Measurements from ENCODE around the gene SPINK8.
"Not testable (repeated sequence)": the region's sequence is repeated elsewhere in the genome, so short reads cannot be mapped to it uniquely, and the experiment has no call there.

SPINK8 gene

DNA sequence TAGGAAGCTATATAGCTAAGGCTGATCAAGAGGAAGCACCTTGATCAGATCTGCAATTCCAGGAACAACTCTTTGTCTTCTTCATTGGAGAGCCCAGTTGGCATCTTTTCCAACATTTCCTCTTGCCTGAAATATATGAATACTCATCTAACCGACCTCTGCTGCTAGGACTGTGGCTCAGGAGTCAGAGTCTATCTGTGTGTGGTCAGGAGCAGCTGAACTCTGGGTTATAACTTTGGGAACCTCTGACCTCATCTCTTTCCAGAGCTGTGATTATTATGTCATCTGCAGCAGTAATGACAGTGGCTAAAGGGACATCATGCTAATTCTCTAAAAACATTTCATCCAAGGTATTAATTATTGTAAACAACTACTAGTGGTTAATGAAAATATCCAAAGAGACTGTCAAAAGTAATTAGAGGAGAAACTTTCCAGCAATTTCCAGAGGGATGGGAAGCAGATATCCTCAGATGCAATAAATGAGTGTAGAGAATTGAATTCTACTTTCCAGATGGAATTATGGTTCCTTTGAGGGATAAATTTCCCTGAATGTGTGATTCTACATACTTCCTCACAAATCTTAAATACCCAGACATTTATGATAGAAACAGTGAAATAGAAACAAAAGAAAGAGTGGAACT is 11.5 kb upstream of the SPINK8 start:
- no peaks in the 10 kb centered on the region for H3K4me1 Mint-ChIP-seq (ENCODE audit: low read depth)
- H3K36me3 Mint-ChIP-seq, result no peaks in the 10 kb centered on the region
- no peaks in the 10 kb centered on the region for H3K27me3 Mint-ChIP-seq
- H3K4me3 Mint-ChIP-seq, result no peak overlapping the region
- no peak overlapping the region for H3K27ac Mint-ChIP-seq
- no peaks in the 10 kb centered on the region for H3K9me3 Mint-ChIP-seq (ENCODE audit: low read depth)

DNA sequence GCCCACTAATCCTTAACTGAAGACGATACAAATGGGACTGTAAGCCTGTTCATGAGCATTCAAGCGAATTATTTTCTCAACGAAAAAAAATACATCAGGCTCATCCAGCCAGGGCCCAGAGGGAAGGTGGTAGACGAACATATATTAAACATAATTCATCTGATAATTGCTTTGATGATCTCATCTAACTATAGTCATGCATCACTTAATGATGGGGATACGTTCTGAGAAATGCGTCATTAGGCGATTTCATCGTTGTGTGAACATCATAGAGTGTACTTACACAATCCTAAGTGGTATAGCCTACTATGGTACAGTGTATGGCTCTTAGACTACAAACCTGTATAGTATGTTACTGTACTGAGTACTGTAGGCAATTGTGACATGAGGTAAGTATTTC is 10.0 kb upstream of the SPINK8 start:
- H3K9me3 Mint-ChIP-seq (ENCODE audit: low read depth), result no peaks in the 10 kb centered on the region
- H3K27me3 Mint-ChIP-seq, result no peaks in the 10 kb centered on the region
- no peak overlapping the region for H3K4me3 Mint-ChIP-seq
- H3K27ac Mint-ChIP-seq, result no peak overlapping the region
- H3K4me1 Mint-ChIP-seq (ENCODE audit: low read depth), result peaks cover 4% of the 10 kb centered on the region
- no peaks in the 10 kb centered on the region for H3K36me3 Mint-ChIP-seq

DNA sequence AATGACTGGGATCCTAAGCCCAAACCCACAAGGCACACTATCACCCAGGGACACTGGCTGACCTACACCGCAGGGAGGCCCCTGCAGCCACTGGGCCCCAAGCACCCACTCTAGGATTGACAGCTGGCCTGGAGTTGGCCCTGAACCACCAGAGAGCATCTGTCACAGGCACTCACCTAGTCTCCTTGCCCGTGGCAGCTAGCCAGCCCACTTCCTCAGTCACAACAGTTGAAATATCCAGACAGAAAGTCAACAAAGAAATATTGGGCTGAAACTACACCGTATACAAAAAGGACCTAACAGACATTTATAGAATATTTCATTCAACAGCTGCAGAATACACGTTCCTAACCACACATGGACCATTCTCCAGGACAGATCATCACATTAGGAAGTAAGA is 5.2 kb upstream of the SPINK8 start:
- no peaks in the 10 kb centered on the region for H3K9me3 Mint-ChIP-seq (ENCODE audit: low read depth)
- H3K4me1 Mint-ChIP-seq (ENCODE audit: low read depth), result peaks cover 4% of the 10 kb centered on the region
- H3K4me3 Mint-ChIP-seq, result no peak overlapping the region
- no peak overlapping the region for H3K27ac Mint-ChIP-seq
- H3K36me3 Mint-ChIP-seq, result no peaks in the 10 kb centered on the region
- peaks cover 5% of the 10 kb centered on the region for H3K27me3 Mint-ChIP-seq

DNA sequence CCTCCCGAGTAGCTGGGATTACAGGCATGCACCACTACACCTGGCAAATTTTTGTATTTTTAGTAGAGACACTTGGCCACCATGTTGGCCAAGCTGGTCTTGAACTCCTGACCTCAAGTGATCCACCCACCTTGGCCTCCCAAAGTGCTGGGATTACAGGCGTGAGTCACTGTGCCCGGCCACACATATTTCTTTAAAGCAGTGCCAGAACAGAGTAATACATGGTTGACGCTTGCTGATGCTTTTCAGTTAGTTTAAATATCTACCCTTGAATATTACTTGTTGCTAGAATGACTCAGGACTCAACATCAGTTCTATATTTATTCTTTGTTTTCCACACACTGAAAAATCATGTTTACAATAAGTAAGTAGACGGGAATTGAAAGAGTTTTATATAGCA is 4.1 kb upstream of the SPINK8 start:
- not testable (repeated sequence) for H3K9me3 Mint-ChIP-seq (ENCODE audit: low read depth); H3K4me3 Mint-ChIP-seq; H3K36me3 Mint-ChIP-seq; H3K27ac Mint-ChIP-seq; H3K4me1 Mint-ChIP-seq (ENCODE audit: low read depth); H3K27me3 Mint-ChIP-seq

DNA sequence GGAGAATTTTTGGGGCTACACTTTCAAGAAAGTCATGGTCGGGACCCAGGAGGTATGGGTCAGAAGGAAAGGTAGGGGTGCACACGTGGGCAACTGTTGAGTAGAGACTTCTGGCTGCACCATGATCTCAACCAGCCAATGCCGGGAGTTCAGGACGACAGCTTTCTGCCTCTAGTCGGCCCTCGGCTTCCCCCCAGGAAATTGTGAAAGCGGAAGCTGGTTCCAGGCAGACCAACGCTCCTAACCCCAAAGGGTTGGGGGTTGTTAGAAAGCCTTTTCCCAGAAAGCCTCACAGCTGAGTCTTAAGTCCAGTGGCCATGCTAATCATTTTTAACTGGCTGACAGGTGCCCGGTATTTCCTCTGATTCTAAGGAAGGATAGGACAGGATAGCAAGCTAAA is 1.8 kb upstream of the SPINK8 start:
- not testable (repeated sequence) for H3K27me3 Mint-ChIP-seq

DNA sequence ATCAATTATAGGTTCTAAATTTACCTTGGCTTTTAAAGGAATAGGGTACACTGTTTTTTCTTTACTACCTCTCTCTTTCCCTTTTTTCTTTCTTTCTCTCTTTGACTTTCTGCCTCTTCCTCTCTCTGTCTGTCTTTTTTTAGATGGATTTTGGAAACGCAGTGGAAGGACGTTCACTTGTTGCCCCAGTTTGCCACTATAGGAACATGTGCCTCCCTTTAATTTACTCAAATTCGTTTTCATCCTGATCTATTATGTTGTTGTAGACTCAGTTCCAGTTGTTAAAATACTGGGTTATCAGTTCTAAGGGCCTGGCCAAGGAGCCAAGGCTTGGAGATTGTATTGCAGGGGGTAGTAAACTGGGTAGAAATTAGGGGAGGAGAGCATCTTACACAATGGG is 1.1 kb upstream of the SPINK8 start:
- H3K36me3 Mint-ChIP-seq, result no peaks in the 10 kb centered on the region
- peaks cover 4% of the 10 kb centered on the region for H3K4me1 Mint-ChIP-seq (ENCODE audit: low read depth)
- peaks cover 6% of the 10 kb centered on the region for H3K27me3 Mint-ChIP-seq
- H3K4me3 Mint-ChIP-seq, result no peak overlapping the region
- H3K27ac Mint-ChIP-seq, result no peak overlapping the region
- no peaks in the 10 kb centered on the region for H3K9me3 Mint-ChIP-seq (ENCODE audit: low read depth)

More for the DNA sequence above, 1.8 kb upstream of the SPINK8 start:
- not testable (repeated sequence) for H3K4me3 Mint-ChIP-seq; H3K27ac Mint-ChIP-seq; H3K9me3 Mint-ChIP-seq (ENCODE audit: low read depth); H3K36me3 Mint-ChIP-seq; H3K4me1 Mint-ChIP-seq (ENCODE audit: low read depth)

DNA sequence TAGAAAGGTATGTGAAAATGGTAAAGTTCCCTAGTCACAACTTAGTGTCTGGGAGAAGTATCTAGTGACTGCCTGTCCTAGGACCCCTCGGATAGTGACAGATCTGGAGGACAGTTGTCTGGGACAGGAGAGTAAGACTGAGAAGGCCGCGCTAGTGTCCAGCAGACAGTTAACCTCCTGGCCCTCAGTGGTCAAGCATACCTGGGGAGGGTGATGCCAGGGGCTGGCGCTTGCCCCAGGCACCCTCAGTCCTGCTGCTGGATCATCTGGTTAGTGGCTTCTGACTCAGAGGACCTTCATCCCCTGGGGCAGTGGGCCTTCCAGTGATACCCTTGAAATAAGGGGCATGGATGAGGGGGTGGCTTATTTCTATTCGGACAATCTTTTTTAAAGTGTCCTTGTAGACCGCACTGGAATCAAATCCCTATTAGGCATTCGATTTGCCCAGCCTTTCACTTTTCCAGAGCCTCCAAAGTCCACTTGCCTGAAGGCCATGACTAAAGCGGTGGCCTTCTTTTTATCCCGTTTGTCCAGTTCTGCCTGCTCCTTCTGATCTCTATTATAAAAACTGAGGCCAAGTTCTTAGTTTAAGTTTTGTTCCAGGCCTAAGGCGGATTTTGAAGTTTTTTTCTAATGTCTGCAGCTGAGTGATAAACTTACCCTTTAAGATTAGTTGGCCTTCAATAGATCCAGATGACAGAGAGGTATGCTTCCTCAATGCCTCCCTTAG is 1.6 kb downstream of the SPINK8 start:
- not testable (repeated sequence) for H3K27ac Mint-ChIP-seq; H3K4me3 Mint-ChIP-seq; H3K4me1 Mint-ChIP-seq (ENCODE audit: low read depth); H3K9me3 Mint-ChIP-seq (ENCODE audit: low read depth); H3K27me3 Mint-ChIP-seq; H3K36me3 Mint-ChIP-seq

DNA sequence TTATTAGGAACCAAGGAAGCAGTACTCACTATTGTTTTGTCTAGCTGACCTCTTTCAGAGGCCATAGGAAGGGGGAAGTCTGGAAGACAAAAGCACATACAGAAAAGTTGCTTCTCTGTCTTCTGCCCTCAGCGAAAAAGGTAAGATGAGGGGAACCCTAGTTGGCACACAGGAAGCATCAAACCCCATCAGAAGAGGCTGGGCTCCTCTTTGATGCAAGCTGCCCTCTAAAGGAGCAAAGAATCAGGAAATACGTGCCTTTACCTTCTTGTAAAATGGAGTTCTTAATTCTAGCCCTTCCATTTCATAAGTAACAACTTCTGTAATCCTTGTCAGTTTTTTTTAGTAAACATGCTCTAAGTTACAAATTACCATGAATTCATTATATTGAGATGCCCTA is 12.5 kb downstream of the SPINK8 start:
- peaks cover 13% of the 10 kb centered on the region for H3K4me1 Mint-ChIP-seq (ENCODE audit: low read depth)
- peaks cover 3% of the 10 kb centered on the region for H3K36me3 Mint-ChIP-seq
- H3K9me3 Mint-ChIP-seq (ENCODE audit: low read depth), result peaks cover 11% of the 10 kb centered on the region
- peaks cover 1% of the 10 kb centered on the region for H3K27me3 Mint-ChIP-seq
- H3K4me3 Mint-ChIP-seq, result no peak overlapping the region
- H3K27ac Mint-ChIP-seq, result peak overlapping the region; percentile 46

DNA sequence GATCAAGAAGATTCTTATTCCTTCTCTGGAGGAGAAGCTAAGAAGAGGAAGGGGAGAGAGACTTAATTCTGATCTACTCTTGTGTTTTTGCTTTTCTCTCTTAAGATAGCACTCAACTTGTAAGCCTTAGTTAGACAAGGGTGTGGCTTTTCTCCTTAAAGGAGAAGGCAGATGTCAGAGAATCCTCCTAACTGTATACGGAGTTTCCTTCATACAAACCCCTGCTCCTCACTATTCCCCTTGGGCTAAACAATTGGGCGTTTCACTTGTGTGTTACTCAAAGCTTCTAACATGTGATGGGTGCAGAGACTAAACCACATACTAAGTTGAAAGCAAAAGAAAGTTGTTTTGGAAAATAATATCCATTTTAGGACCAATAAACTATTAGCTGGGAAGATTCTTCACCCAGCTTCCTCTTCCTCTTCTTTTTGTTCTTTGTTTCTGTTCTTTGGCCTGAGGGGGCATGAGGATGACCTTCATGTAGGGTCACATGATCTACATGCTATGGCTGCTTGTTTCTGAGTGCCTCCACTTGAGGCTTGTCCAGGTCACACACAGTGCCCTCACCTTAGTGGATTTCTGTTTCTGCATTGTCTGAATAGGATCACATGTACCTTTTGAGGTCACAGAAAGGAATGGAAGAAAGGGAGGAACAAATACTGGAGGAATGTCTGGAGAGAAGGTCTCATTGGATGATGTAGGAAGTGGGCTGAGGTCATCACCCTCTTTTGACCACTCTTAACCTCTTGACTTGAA is 14.6 kb downstream of the SPINK8 start:
- Mint-ChIP-seq H3K4me1 (ENCODE audit: low read depth) (peaks cover 13% of the 10 kb centered on the region), H3K4me3 (no peak overlapping the region), H3K27ac (no peak overlapping the region), H3K27me3 (peaks cover 1% of the 10 kb centered on the region), H3K9me3 (ENCODE audit: low read depth) (peaks cover 7% of the 10 kb centered on the region), H3K36me3 (peaks cover 6% of the 10 kb centered on the region)

DNA sequence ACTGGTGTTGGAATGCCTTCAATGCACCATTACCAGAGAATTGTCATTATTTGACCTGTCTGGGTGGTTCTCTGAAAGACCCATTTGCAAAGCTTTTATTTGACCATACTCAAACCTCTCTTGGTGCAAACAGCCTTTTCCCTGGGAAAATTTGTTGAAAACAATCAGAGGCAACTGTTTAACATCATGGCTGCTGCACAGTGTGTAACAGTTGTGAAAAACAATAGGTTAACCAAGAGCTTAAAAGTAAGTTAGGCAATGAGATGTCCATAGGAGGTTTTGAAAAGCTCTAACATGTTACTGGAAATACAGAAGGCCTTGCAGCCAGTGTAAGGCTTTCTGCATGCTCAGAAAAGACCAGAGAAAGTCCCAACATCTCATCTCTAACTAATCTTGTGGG is 18.9 kb downstream of the SPINK8 start:
- H3K36me3 Mint-ChIP-seq, result peaks cover 12% of the 10 kb centered on the region
- H3K4me1 Mint-ChIP-seq (ENCODE audit: low read depth), result no peaks in the 10 kb centered on the region
- H3K4me3 Mint-ChIP-seq, result no peak overlapping the region
- H3K27ac Mint-ChIP-seq, result no peak overlapping the region
- H3K27me3 Mint-ChIP-seq, result peaks cover 5% of the 10 kb centered on the region
- peaks cover 7% of the 10 kb centered on the region for H3K9me3 Mint-ChIP-seq (ENCODE audit: low read depth)

DNA sequence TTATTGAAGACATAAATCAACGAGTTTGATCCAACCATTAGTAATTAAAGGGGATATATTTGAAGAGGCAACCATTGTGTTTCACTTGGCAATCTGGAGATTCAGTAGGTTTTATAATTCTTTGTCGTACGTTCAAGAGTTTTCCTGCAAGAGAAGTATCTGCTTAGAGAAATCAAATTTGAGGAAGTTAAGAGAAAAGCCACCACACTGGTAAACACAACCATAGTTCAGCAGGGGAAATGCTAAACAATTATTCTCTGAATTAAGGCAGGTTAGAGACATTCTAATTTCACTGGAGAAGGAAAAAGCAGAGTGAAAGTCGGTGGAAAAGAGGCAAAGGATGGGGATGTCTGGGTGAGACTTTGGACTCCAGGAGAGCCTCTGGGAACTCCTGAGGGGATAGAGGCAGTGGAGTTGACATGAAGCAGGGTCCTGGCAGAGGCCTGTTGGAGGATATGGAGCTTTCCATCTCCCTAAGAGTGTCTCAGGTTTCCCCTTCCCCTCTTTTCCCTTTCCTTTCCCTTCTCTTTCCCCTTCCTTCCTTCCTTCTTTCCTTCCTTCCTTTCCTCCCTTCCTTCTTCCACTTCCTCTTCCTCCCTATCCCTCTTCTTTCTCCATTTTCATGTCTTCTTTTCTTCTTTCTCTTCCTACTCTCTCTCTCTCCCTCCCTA is 26.5 kb downstream of the SPINK8 start:
- H3K27me3 Mint-ChIP-seq, result peaks cover 12% of the 10 kb centered on the region
- no peak overlapping the region for H3K4me3 Mint-ChIP-seq
- peaks cover 3% of the 10 kb centered on the region for H3K36me3 Mint-ChIP-seq
- peaks cover 5% of the 10 kb centered on the region for H3K4me1 Mint-ChIP-seq (ENCODE audit: low read depth)
- H3K27ac Mint-ChIP-seq, result no peak overlapping the region
- H3K9me3 Mint-ChIP-seq (ENCODE audit: low read depth), result no peaks in the 10 kb centered on the region

DNA sequence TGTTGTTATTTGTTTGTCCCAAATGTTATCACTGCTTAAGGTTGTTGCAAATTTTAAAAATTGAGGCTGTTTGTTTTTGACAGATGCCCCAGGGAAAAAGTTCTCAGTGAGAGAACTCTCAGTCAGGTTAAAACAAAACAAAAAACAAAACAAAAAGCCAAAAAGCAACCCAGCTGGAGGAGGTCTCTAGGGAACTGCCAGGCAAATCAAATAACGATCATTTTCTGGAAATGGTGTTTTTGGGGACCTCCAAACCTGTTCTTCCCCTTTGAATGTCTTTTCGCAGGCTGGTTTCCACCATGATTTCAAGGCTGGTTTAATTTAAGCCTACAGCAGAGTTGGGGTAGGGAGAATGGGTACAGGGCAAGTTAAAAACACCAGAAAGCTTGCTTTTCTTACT is 27.2 kb downstream of the SPINK8 start:
- Mint-ChIP-seq H3K4me1 (ENCODE audit: low read depth) (peaks cover 9% of the 10 kb centered on the region), H3K36me3 (peaks cover 3% of the 10 kb centered on the region), H3K9me3 (ENCODE audit: low read depth) (no peaks in the 10 kb centered on the region), H3K27me3 (peaks cover 12% of the 10 kb centered on the region), H3K27ac (no peak overlapping the region), H3K4me3 (no peak overlapping the region)

DNA sequence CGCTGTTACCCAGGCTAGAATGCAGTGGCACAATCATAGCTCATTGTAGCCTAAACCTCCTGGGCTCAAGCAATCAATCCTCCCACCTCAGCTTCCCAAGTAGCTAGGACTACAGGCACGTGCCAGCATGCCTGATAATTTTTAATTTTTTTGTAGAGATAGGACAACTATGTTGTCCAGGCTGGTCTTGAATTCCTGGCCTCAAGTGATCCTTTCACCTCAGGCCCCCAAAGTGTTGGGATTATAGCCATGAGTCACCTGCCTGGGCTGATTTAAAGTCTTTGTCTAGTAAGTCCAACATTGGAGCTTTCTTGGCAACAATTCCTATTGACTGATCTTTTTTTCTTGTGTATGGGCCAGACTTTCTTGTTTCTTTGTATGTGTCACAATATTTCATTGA is 28.1 kb downstream of the SPINK8 start:
- peaks cover 11% of the 10 kb centered on the region for H3K4me1 Mint-ChIP-seq (ENCODE audit: low read depth)
- no peak overlapping the region for H3K27ac Mint-ChIP-seq

DNA sequence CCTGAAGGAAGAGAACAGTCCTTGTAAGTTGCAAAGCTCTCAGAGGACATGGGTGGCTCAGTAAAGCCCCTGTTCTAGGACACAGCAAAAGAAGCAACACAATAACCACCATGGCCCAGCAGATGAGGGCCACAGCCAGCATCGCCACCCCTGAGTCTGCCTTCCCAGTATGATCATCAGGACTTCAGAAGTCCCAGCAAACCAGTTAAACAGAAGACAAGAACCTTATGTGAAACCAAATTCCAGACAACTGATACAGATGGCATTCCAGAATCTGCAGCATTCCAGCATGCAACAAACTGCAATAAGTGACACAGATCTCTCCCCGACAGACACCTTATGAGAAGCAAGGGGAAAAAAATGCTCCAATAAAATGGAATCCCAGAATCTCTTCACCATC is 30.4 kb downstream of the SPINK8 start:
- Mint-ChIP-seq H3K4me3 (peak overlapping the region; percentile 19), H3K9me3 (ENCODE audit: low read depth) (no peaks in the 10 kb centered on the region), H3K27me3 (peaks cover 3% of the 10 kb centered on the region), H3K36me3 (peaks cover 10% of the 10 kb centered on the region), H3K27ac (peak overlapping the region; percentile 91), H3K4me1 (ENCODE audit: low read depth) (peaks cover 29% of the 10 kb centered on the region)

More for the DNA sequence above, 28.1 kb downstream of the SPINK8 start:
- Mint-ChIP-seq H3K36me3 (peaks cover 3% of the 10 kb centered on the region), H3K9me3 (ENCODE audit: low read depth) (no peaks in the 10 kb centered on the region), H3K27me3 (peaks cover 10% of the 10 kb centered on the region), H3K4me3 (no peak overlapping the region)

DNA sequence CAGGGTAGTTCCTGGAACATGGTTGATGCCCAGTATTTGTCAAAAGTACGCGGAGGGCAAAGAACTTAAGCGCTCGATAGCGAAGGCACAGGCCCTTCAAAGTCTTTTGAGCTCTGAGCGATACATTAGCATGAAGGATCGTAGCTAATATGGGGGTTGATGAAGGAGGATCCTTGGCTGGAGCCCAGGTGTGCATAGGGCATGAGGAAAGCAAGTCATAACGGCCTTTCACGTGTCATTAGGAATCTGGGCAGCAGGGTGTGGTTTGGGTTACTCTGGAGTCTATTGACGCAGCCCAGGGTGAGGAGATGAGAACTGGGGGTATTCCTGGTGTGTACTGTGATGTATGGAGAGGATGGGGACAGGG is 31.7 kb downstream of the SPINK8 start:
- H3K27me3 Mint-ChIP-seq, result peaks cover 1% of the 10 kb centered on the region

More for the DNA sequence above, 31.7 kb downstream of the SPINK8 start:
- Mint-ChIP-seq H3K27ac (peak overlapping the region; percentile 83), H3K4me3 (peak overlapping the region; percentile 92), H3K36me3 (peaks cover 10% of the 10 kb centered on the region), H3K4me1 (ENCODE audit: low read depth) (peaks cover 41% of the 10 kb centered on the region), H3K9me3 (ENCODE audit: low read depth) (no peaks in the 10 kb centered on the region)

All from activated naive CD8-positive, alpha-beta T cell (primary cell).